Activated T-helper 2 cell treated with anti-CD3 and anti-CD28 coated beads, Interferon-gamma antibody, Interleukin-2, Interleukin-4, amounts not matched to agents 10 μg/mL and 5 μg/mL and 100 μg/mL, durations not matched to agents 14 hours and 24 hours and 36 hours (primary cell): ENCODE measurements around the gene RIMOC1. TPM values are rescaled to one million over a fixed set of nuclear protein-coding genes. Genes with fewer than 3 reads are reported as not detected.

Source experiments
- DNase-seq: peaks from one replicate; pipeline ENCODE4 v3.0.0; 2021; ENCODE audit warnings: low spot score
- H3K27ac Mint-ChIP-seq: one replicate; pipeline ENCODE4 v1.8.0; 2021; ENCODE audit warnings: mixed read lengths
- H3K27me3 Mint-ChIP-seq: one replicate; pipeline ENCODE4 v1.8.0; 2021; ENCODE audit warnings: low read depth, mixed read lengths
- H3K36me3 Mint-ChIP-seq: one replicate; pipeline ENCODE4 v1.8.0; 2021; ENCODE audit warnings: low read depth, mixed read lengths
- H3K4me1 Mint-ChIP-seq: one replicate; pipeline ENCODE4 v1.8.0; 2021; ENCODE audit warnings: low read depth, mixed read lengths
- H3K4me3 Mint-ChIP-seq: one replicate; pipeline ENCODE4 v1.8.0; 2021; ENCODE audit warnings: low read depth, mild to moderate bottlenecking, moderate library complexity, mixed read lengths
- H3K9me3 Mint-ChIP-seq: one replicate; pipeline ENCODE4 v1.8.0; 2021; ENCODE audit warnings: mixed read lengths
- intact Hi-C: fragments of 100-400 bp; cut with micrococcal nuclease; formaldehyde crosslinking; loops from one replicate; pipeline ENCODE4 v1.15.1; 2023
- total RNA-seq: library from RNA; stranded (reverse); gene quantifications from 2 replicates; pipeline ENCODE4 v1.2.3, GENCODE V29; 2022

RIMOC1 gene
- total RNA-seq, 1 donor from 2014 or later: 26.6 TPM

DNA sequence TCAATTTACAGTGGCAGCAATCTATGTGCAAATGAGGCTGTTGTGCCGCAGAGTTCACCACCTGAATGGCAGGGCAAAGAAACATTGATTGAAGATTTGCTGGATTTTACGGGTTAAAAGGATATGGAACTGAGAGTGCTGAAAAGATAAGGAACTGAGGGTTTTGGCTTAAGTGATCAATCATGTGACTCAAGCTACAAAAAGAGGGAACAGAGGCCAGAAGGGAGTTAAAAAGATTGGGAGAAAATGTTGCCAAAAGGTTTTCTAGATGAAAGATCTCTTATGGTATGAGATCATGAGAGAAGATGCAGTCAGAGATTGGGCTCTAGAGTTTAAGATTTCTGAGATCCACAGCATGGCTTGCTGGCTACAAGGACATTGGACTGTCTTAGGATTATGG, 7.9 kb upstream of the RIMOC1 start:
- peaks cover 23% of the 10 kb centered on the region for H3K27me3 Mint-ChIP-seq
- no peak overlapping the region for H3K4me3 Mint-ChIP-seq
- intact Hi-C loops: no loop called here
- H3K27ac Mint-ChIP-seq: no peak overlapping the region
- no peaks in the 10 kb centered on the region for H3K36me3 Mint-ChIP-seq
- peaks cover 21% of the 10 kb centered on the region for H3K4me1 Mint-ChIP-seq
- H3K9me3 Mint-ChIP-seq: peaks cover 4% of the 10 kb centered on the region
- no peak for DNase-seq

GRCh38 chr5:41903382-41903891, 707 bp upstream of the RIMOC1 start:
- H3K9me3 Mint-ChIP-seq: no peaks in the 10 kb centered on the region
- intact Hi-C loops: loop anchor here (10.0 kb wide), 1 partner anchor 1111 kb away; no protein-coding TSS in a partner anchor
- H3K4me1 Mint-ChIP-seq: peaks cover 42% of the 10 kb centered on the region

DNA sequence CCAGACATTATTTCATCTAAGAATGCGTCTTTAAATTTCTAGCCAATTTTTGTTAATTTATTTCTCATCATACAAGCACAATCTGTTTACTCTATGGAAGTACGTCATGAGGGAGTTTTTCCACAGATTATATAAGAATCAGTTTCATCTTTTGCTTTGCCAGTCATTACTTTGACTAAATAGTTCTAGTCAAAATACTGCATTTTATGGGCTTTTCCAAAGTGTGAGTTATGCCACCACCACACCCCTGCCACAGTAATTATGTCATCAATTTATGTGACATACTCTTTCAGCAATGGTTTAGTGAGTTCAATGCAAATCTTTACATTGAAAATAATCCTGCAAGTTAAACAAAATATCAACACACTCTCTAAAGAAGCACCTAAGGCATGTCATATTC, 2.0 kb downstream of the RIMOC1 start:
- intact Hi-C loops: loop anchor here (10.0 kb wide), 1 partner anchor 1109 kb away; no protein-coding TSS in a partner anchor
- peaks cover 56% of the 10 kb centered on the region for H3K4me1 Mint-ChIP-seq
- H3K27ac Mint-ChIP-seq: no peak overlapping the region
- no peaks in the 10 kb centered on the region for H3K9me3 Mint-ChIP-seq
- H3K36me3 Mint-ChIP-seq: peaks cover 47% of the 10 kb centered on the region
- no peaks in the 10 kb centered on the region for H3K27me3 Mint-ChIP-seq
- H3K4me3 Mint-ChIP-seq: peak overlapping the region; percentile 27
- no peak for DNase-seq

More at GRCh38 chr5:41903382-41903891, 707 bp upstream of the RIMOC1 start:
- Mint-ChIP-seq H3K27me3 (peaks cover under 1% of the 10 kb centered on the region), H3K27ac (peak overlapping the region; percentile 97), H3K4me3 (peak overlapping the region; percentile 97), H3K36me3 (peaks cover 25% of the 10 kb centered on the region)
- no peak for DNase-seq

GRCh38 chr5:41908374-41909079, 4.4 kb downstream of the RIMOC1 start:
- Mint-ChIP-seq H3K36me3 (peaks cover 70% of the 10 kb centered on the region), H3K27me3 (no peaks in the 10 kb centered on the region), H3K4me1 (peaks cover 55% of the 10 kb centered on the region), H3K4me3 (no peak overlapping the region), H3K9me3 (no peaks in the 10 kb centered on the region), H3K27ac (peak overlapping the region; percentile 65)
- intact Hi-C loops: loop anchor here (10.0 kb wide), 1 partner anchor 1106 kb away; no protein-coding TSS in a partner anchor
- no peak for DNase-seq

- intact Hi-C loops: no loop called here
- H3K27me3 Mint-ChIP-seq: no peaks in the 10 kb centered on the region
- no peak overlapping the region for H3K27ac Mint-ChIP-seq
- no peak overlapping the region for H3K4me3 Mint-ChIP-seq
- peaks cover 33% of the 10 kb centered on the region for H3K4me1 Mint-ChIP-seq
- no peak for DNase-seq
- no peaks in the 10 kb centered on the region for H3K9me3 Mint-ChIP-seq
- H3K36me3 Mint-ChIP-seq: peaks cover 77% of the 10 kb centered on the region
Observed at GRCh38 chr5:41918105-41918504, 14.0 kb downstream of the RIMOC1 start.

- Mint-ChIP-seq H3K4me1 (peaks cover 19% of the 10 kb centered on the region), H3K27me3 (no peaks in the 10 kb centered on the region), H3K9me3 (no peaks in the 10 kb centered on the region), H3K27ac (no peak overlapping the region), H3K4me3 (no peak overlapping the region), H3K36me3 (peaks cover 47% of the 10 kb centered on the region)
- intact Hi-C loops: no loop called here
- DNase-seq: no peak
Observed at GRCh38 chr5:41921166-41921565, 17.0 kb downstream of the RIMOC1 start.

GRCh38 chr5:41921874-41922273, 17.7 kb downstream of the RIMOC1 start:
- no peak for DNase-seq
- peaks cover 20% of the 10 kb centered on the region for H3K4me1 Mint-ChIP-seq
- no peaks in the 10 kb centered on the region for H3K9me3 Mint-ChIP-seq
- intact Hi-C loops: no loop called here
- no peaks in the 10 kb centered on the region for H3K27me3 Mint-ChIP-seq
- H3K36me3 Mint-ChIP-seq: peaks cover 45% of the 10 kb centered on the region
- no peak overlapping the region for H3K4me3 Mint-ChIP-seq
- no peak overlapping the region for H3K27ac Mint-ChIP-seq

DNA sequence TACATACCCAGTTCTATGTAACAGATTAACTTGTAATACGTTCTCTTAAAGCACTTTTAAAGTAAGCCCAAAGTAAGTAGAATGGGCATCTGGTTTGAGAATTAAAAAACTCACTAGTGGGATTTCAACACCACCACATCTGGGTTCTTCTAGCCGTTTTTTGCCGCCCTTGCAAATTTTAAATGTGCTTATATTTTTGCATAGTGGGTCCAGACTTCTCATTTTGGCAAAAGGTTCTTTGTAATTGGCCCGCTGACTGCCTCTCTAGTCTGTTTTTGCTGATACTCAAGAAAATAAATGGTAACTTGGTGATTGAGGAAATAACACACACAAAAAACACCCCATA, 20.4 kb downstream of the RIMOC1 start:
- Mint-ChIP-seq H3K36me3 (peaks cover 29% of the 10 kb centered on the region), H3K4me3 (peak overlapping the region; percentile 90), H3K27me3 (no peaks in the 10 kb centered on the region), H3K9me3 (no peaks in the 10 kb centered on the region), H3K27ac (peak overlapping the region; percentile 98), H3K4me1 (peaks cover 17% of the 10 kb centered on the region)
- intact Hi-C loops: no loop called here
- DNase-seq: no peak

- intact Hi-C loops: loop anchor here (1.0 kb wide), 3 partner anchors 21 to 69 kb away; partner anchors contain the start of genes OXCT1 and RIMOC1
- H3K4me1 Mint-ChIP-seq: peaks cover 17% of the 10 kb centered on the region
Observed at GRCh38 chr5:41924872-41925554, 20.9 kb downstream of the RIMOC1 start, which contains the start of gene FBXO4. Gene FBXO4, plus strand, starts transcription at chr5:41925281. Its CDS starts 29 bp downstream, at chr5:41925310.

GRCh38 chr5:41925555-41925951, 21.4 kb downstream of the RIMOC1 start:
- Mint-ChIP-seq H3K9me3 (no peaks in the 10 kb centered on the region), H3K27me3 (no peaks in the 10 kb centered on the region), H3K4me3 (peak overlapping the region; percentile 90), H3K4me1 (peaks cover 16% of the 10 kb centered on the region), H3K36me3 (peaks cover 29% of the 10 kb centered on the region), H3K27ac (peak overlapping the region; percentile 88)
- DNase-seq: no peak
- intact Hi-C loops: loop anchor here (1.0 kb wide), 3 partner anchors 21 to 69 kb away; partner anchors contain the start of genes OXCT1 and RIMOC1

More at GRCh38 chr5:41924872-41925554, 20.9 kb downstream of the RIMOC1 start, which contains the start of gene FBXO4:
- peak within 1 kb of the TSS; percentile 90 for H3K4me3 Mint-ChIP-seq
- H3K27ac Mint-ChIP-seq: peak within 1 kb of the TSS; percentile 98
- peak; percentile 86 for DNase-seq
- H3K36me3 Mint-ChIP-seq: peaks cover 28% of the 10 kb centered on the region
- no peaks in the 10 kb centered on the region for H3K27me3 Mint-ChIP-seq
- no peaks in the 10 kb centered on the region for H3K9me3 Mint-ChIP-seq

DNA sequence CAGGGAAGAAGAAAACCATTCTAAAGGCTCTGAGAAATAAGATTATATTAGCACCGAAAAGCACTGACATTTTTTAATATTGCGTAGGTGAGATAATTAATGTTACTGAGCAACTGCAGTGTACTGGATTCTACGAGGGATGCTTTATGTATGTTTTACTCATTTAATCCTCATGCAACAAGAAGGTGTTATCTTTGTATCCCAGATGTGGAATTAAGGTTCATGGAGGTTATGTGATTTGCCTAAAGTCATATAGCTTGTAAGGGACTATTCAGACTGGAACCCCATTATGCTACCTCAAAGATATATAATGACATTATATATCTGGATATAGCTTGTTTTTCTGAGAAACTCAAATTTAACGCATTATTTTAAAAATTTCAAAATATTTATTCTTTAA, 23.5 kb downstream of the RIMOC1 start:
- intact Hi-C loops: no loop called here
- Mint-ChIP-seq H3K4me1 (peaks cover 9% of the 10 kb centered on the region), H3K4me3 (no peak overlapping the region), H3K27ac (no peak overlapping the region), H3K36me3 (peaks cover 26% of the 10 kb centered on the region), H3K9me3 (no peaks in the 10 kb centered on the region), H3K27me3 (no peaks in the 10 kb centered on the region)
- DNase-seq: no peak

DNA sequence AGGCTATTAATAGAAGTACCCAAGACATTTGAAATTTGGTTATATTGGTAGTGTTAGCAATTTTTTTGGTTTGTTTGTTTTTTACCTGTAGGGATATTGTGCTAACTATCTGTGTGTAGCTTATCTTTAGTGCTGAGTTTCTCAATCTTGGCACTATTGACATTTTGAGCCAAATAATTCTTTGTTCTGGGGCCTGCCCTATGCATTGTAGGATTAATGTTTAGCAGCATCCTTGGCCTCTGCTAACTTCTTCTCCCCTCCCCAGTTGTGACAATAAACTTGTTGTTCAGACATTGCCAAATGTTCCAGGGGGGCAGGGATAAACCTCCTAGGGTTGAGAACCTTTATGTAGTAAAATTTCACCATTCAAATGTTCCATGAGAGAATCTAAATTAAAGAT, 24.9 kb downstream of the RIMOC1 start:
- Mint-ChIP-seq H3K4me1 (peaks cover 9% of the 10 kb centered on the region), H3K9me3 (no peaks in the 10 kb centered on the region), H3K27ac (no peak overlapping the region), H3K27me3 (no peaks in the 10 kb centered on the region), H3K4me3 (no peak overlapping the region), H3K36me3 (peaks cover 31% of the 10 kb centered on the region)
- no peak for DNase-seq
- intact Hi-C loops: no loop called here

DNA sequence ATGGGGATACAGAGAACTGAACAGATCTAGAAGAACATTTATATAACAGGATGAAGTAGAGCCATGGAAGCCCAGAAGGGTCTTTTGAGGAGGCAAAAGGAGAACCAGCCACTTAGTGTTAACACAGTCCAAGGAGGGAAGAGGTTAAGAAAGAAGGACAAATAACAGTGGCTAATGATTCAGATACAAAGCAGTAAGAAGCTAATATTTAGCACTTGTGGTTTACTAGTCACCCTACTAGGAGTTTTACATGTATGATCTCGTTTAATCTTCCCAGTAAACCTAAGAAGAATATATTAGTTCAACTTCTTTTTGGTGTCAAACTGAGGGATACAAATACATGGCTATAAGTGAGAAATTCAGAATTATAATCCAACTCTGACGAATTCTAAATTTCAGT, 28.6 kb downstream of the RIMOC1 start:
- no peak overlapping the region for H3K4me3 Mint-ChIP-seq
- no peaks in the 10 kb centered on the region for H3K27me3 Mint-ChIP-seq
- no peak overlapping the region for H3K27ac Mint-ChIP-seq
- H3K36me3 Mint-ChIP-seq: peaks cover 39% of the 10 kb centered on the region
- intact Hi-C loops: no loop called here
- DNase-seq: no peak
- no peaks in the 10 kb centered on the region for H3K4me1 Mint-ChIP-seq
- no peaks in the 10 kb centered on the region for H3K9me3 Mint-ChIP-seq
